ENCODE results near the gene SLC22A17. TPM values are rescaled to one million over a fixed set of nuclear protein-coding genes. Genes with fewer than 3 reads are reported as not detected.

Gene SLC22A17
- total and polyA plus RNA-seq, 9 of the 15 experiments (the other 6 are each of a cell fraction or from before 2014, with no cell fraction given) = 0.07 to 0.09 TPM; not detected in 7

GRCh38 chr14:23401291-23401690 lies 48.6 kb upstream of the SLC22A17 start:
- in situ Hi-C loops (cut with MboI) = no loop called here
- ChIA-PET POLR2A (no interaction called here), CTCF (ENCODE audit: low intra/inter-chr PET ratio) (no interaction called here)
- Histone ChIP-seq H3K9me3 (replicated peaks; ENCODE audit: control insufficient read depth, insufficient read depth, low read depth, low read length) (no peaks in the 10 kb centered on the region), H3K9ac (ENCODE audit: insufficient read depth in 1 of 2, low read depth in 2 of 2, low read length in 2 of 2) (no peak overlapping the region), H3K79me2 (ENCODE audit: control insufficient read depth, insufficient read depth, low read length) (no peaks in the 10 kb centered on the region), H3K4me2 (ENCODE audit: insufficient read depth, low read length) (no peak overlapping the region), H3K4me1 (replicated peaks in 1 of 2; ENCODE audit: control insufficient read depth in 2 of 2, insufficient read depth in 2 of 2, low read length in 2 of 2) (peaks cover 0 to 6% of the 10 kb centered on the region in 2 experiments; a peak in 2 of 5 replicates), H3K36me3 (ENCODE audit: control insufficient read depth, insufficient read depth, low read length) (no peaks in the 10 kb centered on the region), H3K4me3 (no peak overlapping the region), H3K27ac (ENCODE audit: extremely low read depth, low read depth, low read length) (no peak overlapping the region), H3K27me3 (ENCODE audit: control insufficient read depth in 2 of 2, insufficient read depth in 2 of 2, low read length in 2 of 2) (peaks cover 11 to 64% of the 10 kb centered on the region in 2 experiments; a peak in 4 of 5 replicates), H4K20me1 (replicated peaks; ENCODE audit: control insufficient read depth, insufficient read depth, low read length) (no peaks in the 10 kb centered on the region), H2AFZ (ENCODE audit: low read depth, low read length) (no peak overlapping the region), H3K9me1 (ENCODE audit: control insufficient read depth, insufficient read depth, low read length) (no peaks in the 10 kb centered on the region)
- BruUV-seq (replicated peaks) = no TSS peak
- TF ChIP-seq RHOXF2B (CRISPR knock-in tag; conservative IDR thresholded peaks at IDR 0.05) = no peak
- no peak for TF ChIP-seq SIN3A (IDR thresholded peaks at IDR 0.05; ENCODE audit: borderline replicate concordance in 2 of 2, control insufficient read depth in 1 of 2, low read depth in 2 of 2, low read length in 2 of 2)
- no peak for TF ChIP-seq SMAD1 (IDR thresholded peaks at IDR 0.05; ENCODE audit: low read depth, low read length, partially characterized antibody)
- TF ChIP-seq HDAC2 (IDR thresholded peaks at IDR 0.05) = no peak
- no peak for TF ChIP-seq ZNF740 (CRISPR knock-in tag; IDR thresholded peaks at IDR 0.05)
- no peak for TF ChIP-seq ZNF740 (tag; IDR thresholded peaks at IDR 0.05)
- TF ChIP-seq SPI1 (IDR thresholded peaks at IDR 0.05; ENCODE audit: borderline replicate concordance, low read depth, low read length) = no peak
- no peak for TF ChIP-seq HOXB6 (CRISPR knock-in tag; IDR thresholded peaks at IDR 0.05; ENCODE audit: borderline replicate concordance)
- no peak for TF ChIP-seq XRCC3 (IDR thresholded peaks at IDR 0.05)
- ATAC-seq (no peak), DNase-seq (ENCODE audit: extremely low read depth in 1 of 4, low spot score in 3 of 4) (no peak), FAIRE-seq (no peak)
- intact Hi-C loops (cut with micrococcal nuclease) = no loop called here
- WGBS (ENCODE audit: insufficient coverage, low coverage, missing lambda C conversion rate) = 5% methylated on average over 4 of the region's 4 CpGs
